Endodermal cell (in vitro differentiated cells): ENCODE measurements around the gene ELFN1. TPM values are rescaled to one million over a fixed set of nuclear protein-coding genes. Genes with fewer than 3 reads are reported as not detected.

Source experiments
- DNase-seq: peaks from one replicate; pipeline ENCODE4 v3.0.0-alpha.2; 2017
- H3K27ac ChIP-seq: 2 replicates; pipeline ENCODE4 v1.5.1; 2013; ENCODE audit warnings: mild to moderate bottlenecking, low read depth, low read length, moderate library complexity
- H3K27me3 ChIP-seq: 2 replicates; pipeline ENCODE4 v1.6.1; 2013; ENCODE audit warnings: mild to moderate bottlenecking, low read length, moderate library complexity; ENCODE audit not compliant: insufficient read depth, control insufficient read depth, poor library complexity, severe bottlenecking
- H3K36me3 ChIP-seq: 2 replicates; pipeline ENCODE4 v1.7.0; 2013; ENCODE audit warnings: mild to moderate bottlenecking, low read length, moderate library complexity; ENCODE audit not compliant: control insufficient read depth, insufficient read depth
- H3K4me1 ChIP-seq: one replicate; pipeline ENCODE4 v1.7.0; 2013; ENCODE audit warnings: low read length; ENCODE audit not compliant: control insufficient read depth, insufficient read depth
- H3K4me3 ChIP-seq: 2 replicates; pipeline ENCODE4 v1.5.1; 2013; ENCODE audit warnings: mild to moderate bottlenecking, low read length, moderate library complexity
- H3K9ac ChIP-seq: 2 replicates; pipeline ENCODE4 v1.6.1; 2013; ENCODE audit warnings: mild to moderate bottlenecking, low read length, moderate library complexity; ENCODE audit not compliant: poor library complexity, severe bottlenecking; ENCODE audit errors: extremely low read depth
- H3K9me3 ChIP-seq: 2 replicates; pipeline ENCODE4 v1.6.1; 2013; ENCODE audit warnings: mild to moderate bottlenecking, low read length, moderate library complexity; ENCODE audit not compliant: control insufficient read depth
- H3K27ac Mint-ChIP-seq: 2 replicates; pipeline ENCODE4 v1.8.0; 2020; ENCODE audit warnings: mixed read lengths
- H3K27me3 Mint-ChIP-seq: 2 replicates; pipeline ENCODE4 v1.8.0; 2021; ENCODE audit warnings: mild to moderate bottlenecking, mixed read lengths; ENCODE audit not compliant: insufficient read depth
- H3K36me3 Mint-ChIP-seq: 2 replicates; pipeline ENCODE4 v1.8.0; 2020; ENCODE audit warnings: low read depth, mixed read lengths
- H3K4me1 Mint-ChIP-seq: 2 replicates; pipeline ENCODE4 v1.8.0; 2020; ENCODE audit warnings: mixed read lengths
- H3K4me3 Mint-ChIP-seq: 2 replicates; pipeline ENCODE4 v1.8.0; 2020; ENCODE audit warnings: mild to moderate bottlenecking, moderate library complexity, mixed read lengths
- H3K9me3 Mint-ChIP-seq: 2 replicates; pipeline ENCODE4 v1.8.0; 2020; ENCODE audit warnings: mild to moderate bottlenecking, mixed read lengths
- WGBS, 2 experiments: methylation state at CpG; one replicate each; pipeline versions ENCODE4 v1.1.5 to v1.1.7; 2013; ENCODE audit warnings: missing lambda C conversion rate in 2 of 2, mixed read lengths in 1 of 2; ENCODE audit not compliant: insufficient coverage in 1 of 2, insufficient read length in 1 of 2; 5-methylcytosine and 5-hydroxymethylcytosine counted together
- total RNA-seq, 2 donors: library from RNA; stranded (reverse); fragmentation: NEBNext Ultra II Directional in 1 of 2; extraction: Animal tissue kit (Norgen Biotek cat#: 25700) in 1 of 2; gene quantifications; 2 replicates in 1 of 2; 3 replicates in 1 of 2; pipeline ENCODE4 v1.2.1, GENCODE V29; 2021
- TF ChIP-seq, protein P1 (sequence below): fragments of 200-600 bp; sonication (generic); conservative IDR thresholded peaks from 2 replicates; pipeline ENCODE4 v1.5.0; 2021; ENCODE audit warnings: antibody characterized with exemption, mild to moderate bottlenecking

The ELFN1 gene
- total RNA-seq, 2 donors from 2014 or later: 2.1 to 5.0 TPM

DNA sequence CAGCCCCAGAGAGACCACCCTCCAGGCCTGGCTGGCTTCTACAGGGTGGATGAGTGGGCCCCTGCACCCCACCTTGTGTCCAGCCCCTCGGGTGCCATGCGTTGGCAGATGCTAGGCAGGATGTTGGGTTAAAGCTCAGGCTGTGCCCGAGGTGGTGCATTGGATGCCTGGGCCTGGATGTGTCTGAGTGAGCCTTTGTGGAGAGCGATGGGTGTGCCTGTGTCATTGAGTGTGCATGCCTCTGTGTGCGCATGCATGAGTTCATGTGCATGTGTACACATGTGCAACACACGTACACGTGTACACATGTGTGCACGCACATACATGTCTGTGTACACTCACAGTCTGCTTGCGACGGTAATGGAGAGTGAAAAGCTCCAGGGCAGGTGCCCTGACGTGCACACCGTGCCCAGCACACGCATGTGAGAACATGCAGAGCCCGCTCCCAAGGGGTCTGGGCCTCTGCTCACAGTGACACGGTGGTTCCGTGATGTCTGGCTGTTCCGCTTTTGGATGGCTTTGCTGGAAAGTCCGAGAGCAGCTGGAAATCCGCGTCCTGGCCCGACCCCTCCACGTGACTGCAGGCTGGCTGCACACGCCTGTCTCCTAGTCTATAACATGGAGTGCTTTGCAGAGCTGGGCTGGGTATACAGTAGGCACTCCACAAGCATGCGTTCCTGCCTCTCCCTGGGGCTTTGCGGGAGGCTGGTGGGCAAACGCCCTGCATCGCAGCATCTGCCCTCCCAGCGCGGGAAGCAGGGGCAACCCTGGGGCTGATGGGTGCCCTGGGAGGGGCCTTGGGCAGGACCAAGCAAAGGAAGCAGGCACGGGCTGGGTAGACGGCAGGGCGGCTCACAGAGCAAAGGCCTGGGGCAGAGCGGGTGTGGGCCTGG is 36.9 kb downstream of the ELFN1 start:
- Histone ChIP-seq H3K9me3 (peaks cover 22% of the 10 kb centered on the region), H3K9ac (no peak overlapping the region), H3K4me1 (no peaks in the 10 kb centered on the region), H3K4me3 (no peak overlapping the region), H3K27ac (no peak overlapping the region), H3K36me3 (no peaks in the 10 kb centered on the region), H3K27me3 (no peaks in the 10 kb centered on the region)
- H3K36me3 Mint-ChIP-seq: peaks cover 20% of the 10 kb centered on the region
- peaks cover 24% of the 10 kb centered on the region for H3K27me3 Mint-ChIP-seq
- peak; percentile 46 for DNase-seq
- no peak overlapping the region for H3K27ac Mint-ChIP-seq
- peaks cover 2% of the 10 kb centered on the region for H3K4me1 Mint-ChIP-seq
- H3K9me3 Mint-ChIP-seq: peaks cover 31% of the 10 kb centered on the region
- 91 to 93% methylated on average over 15 to 33 of the region's 33 CpGs for WGBS, 2 experiments
- TF ChIP-seq, protein P1, sequence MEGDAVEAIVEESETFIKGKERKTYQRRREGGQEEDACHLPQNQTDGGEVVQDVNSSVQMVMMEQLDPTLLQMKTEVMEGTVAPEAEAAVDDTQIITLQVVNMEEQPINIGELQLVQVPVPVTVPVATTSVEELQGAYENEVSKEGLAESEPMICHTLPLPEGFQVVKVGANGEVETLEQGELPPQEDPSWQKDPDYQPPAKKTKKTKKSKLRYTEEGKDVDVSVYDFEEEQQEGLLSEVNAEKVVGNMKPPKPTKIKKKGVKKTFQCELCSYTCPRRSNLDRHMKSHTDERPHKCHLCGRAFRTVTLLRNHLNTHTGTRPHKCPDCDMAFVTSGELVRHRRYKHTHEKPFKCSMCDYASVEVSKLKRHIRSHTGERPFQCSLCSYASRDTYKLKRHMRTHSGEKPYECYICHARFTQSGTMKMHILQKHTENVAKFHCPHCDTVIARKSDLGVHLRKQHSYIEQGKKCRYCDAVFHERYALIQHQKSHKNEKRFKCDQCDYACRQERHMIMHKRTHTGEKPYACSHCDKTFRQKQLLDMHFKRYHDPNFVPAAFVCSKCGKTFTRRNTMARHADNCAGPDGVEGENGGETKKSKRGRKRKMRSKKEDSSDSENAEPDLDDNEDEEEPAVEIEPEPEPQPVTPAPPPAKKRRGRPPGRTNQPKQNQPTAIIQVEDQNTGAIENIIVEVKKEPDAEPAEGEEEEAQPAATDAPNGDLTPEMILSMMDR: no peak
- H3K4me3 Mint-ChIP-seq: no peak overlapping the region

DNA sequence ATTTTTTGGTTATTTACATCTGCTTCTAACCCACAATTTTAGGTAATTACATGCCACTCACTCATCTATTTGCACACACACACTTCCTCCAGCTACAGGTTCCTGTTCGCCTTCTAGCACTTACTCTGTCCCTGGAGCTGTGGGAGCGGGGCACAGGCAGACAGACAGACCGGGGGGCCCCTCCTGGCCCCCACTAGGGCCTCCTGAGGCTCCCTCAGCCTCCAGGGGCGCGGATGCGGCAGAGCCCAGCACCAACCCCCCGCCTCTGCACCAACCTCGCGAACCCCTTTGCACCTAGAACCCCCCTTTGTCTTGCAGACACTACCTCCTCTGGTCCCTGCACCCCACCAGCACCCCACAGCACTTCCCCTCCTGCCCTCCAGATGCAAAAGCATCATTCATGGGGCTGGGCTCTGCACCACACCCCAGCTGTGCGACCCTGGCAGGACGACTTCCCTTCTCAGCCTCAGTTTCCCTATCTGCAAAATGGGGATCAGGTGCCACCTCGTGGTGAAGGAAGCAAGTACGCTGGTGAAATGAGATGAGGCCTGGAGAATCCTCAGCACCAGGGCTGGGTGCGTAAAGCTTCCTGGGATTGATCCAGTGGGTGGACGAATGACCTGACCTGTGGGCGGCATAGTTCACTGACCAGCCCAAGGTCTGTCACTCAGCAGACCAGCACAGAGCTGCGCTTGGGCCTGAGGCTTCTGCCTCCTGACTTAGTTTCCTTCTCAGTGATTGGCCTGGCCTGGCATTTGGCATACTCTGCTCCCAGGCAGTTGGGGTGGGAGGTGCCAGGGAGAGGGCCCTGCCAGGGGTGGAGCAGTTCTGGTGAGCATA is 37.9 kb downstream of the ELFN1 start:
- no peaks in the 10 kb centered on the region for H3K4me1 ChIP-seq
- no peaks in the 10 kb centered on the region for H3K27me3 ChIP-seq
- peaks cover 24% of the 10 kb centered on the region for H3K27me3 Mint-ChIP-seq
- H3K9me3 Mint-ChIP-seq: peaks cover 23% of the 10 kb centered on the region
- 85 to 93% methylated on average over 4 to 17 of the region's 17 CpGs for WGBS, 2 experiments
- no peak overlapping the region for H3K27ac Mint-ChIP-seq
- no peak overlapping the region for H3K4me3 Mint-ChIP-seq
- H3K27ac ChIP-seq: no peak overlapping the region
- H3K4me3 ChIP-seq: no peak overlapping the region
- H3K36me3 Mint-ChIP-seq: peaks cover 17% of the 10 kb centered on the region
- H3K36me3 ChIP-seq: no peaks in the 10 kb centered on the region
- DNase-seq: peak; percentile 49
- peaks cover 13% of the 10 kb centered on the region for H3K9me3 ChIP-seq
- H3K4me1 Mint-ChIP-seq: peaks cover 6% of the 10 kb centered on the region
- H3K9ac ChIP-seq: no peak overlapping the region
- TF ChIP-seq, protein P1: peak; percentile 46

DNA sequence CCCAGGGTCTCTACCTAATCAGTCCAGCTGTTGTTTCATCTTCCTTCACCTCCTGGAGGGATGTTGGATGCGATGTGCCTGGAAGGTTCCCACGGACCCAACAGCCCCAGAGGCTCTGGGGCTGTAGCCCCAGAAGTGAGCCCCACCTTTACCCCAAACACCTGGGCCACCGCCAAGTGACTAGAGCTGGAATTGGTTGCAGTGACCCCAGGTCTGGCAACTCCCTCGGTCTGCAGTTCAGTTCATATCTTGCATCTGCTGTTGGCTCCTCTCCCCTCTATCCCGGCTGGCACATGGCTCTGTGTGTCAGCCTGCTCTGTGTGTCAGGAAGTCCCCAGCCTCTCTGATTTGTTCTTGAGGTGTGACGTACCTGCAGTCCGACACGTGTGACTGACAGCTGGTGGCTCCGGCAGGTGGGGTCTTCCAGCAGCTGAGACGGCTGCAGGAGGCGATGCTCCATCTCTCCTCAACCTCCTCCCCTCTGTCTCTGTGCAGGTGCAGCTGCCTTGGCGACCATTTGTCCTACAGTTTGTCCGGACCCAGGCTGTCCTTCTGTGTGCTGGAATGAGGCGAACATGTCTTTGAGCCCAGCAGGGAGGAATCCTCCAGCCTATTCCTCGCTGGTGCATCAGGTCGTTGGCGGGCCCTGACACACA is 38.6 kb downstream of the ELFN1 start:
- no peak overlapping the region for H3K27ac ChIP-seq
- H3K27me3 Mint-ChIP-seq: peaks cover 16% of the 10 kb centered on the region
- H3K4me1 ChIP-seq: no peaks in the 10 kb centered on the region
- peaks cover 12% of the 10 kb centered on the region for H3K9me3 ChIP-seq
- 93 to 95% methylated on average over 15 to 17 of the region's 17 CpGs for WGBS, 2 experiments
- no peaks in the 10 kb centered on the region for H3K27me3 ChIP-seq
- no peak overlapping the region for H3K9ac ChIP-seq
- no peak overlapping the region for H3K4me3 Mint-ChIP-seq
- TF ChIP-seq, protein P1: no peak
- H3K36me3 Mint-ChIP-seq: peaks cover 17% of the 10 kb centered on the region
- DNase-seq: no peak
- H3K9me3 Mint-ChIP-seq: peaks cover 18% of the 10 kb centered on the region
- no peak overlapping the region for H3K27ac Mint-ChIP-seq
- no peak overlapping the region for H3K4me3 ChIP-seq
- no peaks in the 10 kb centered on the region for H3K36me3 ChIP-seq
- peaks cover 12% of the 10 kb centered on the region for H3K4me1 Mint-ChIP-seq
